IMR-90 (cell line): ENCODE results near the gene PEA15. TPM values are rescaled to one million over a fixed set of nuclear protein-coding genes. Genes with fewer than 3 reads are reported as not detected.

ENCODE experiments used
- ATAC-seq: fragments of 200-7000 bp; cut with Tn5 transposase; 2 replicates; pipeline ENCODE4 v1.9.1; 2020; ENCODE audit warnings: low read depth, mild to moderate bottlenecking, moderate library complexity
- BruUV-seq: library from RNA; stranded (reverse); fragments of 400-500 nt; replicated peaks from 2 replicates; lab custom pipeline; 2021; lab: Mats Ljungman, UMichigan
- CTCF ChIA-PET: fragments of 300-600 bp; formaldehyde crosslinking; extraction: SDS; loops from one replicate; lab custom pipeline; 2021; ENCODE audit warnings: antibody characterized with exemption; lab: Yijun Ruan, JAX
- POLR2A ChIA-PET: fragments of 300-600 bp; sonication (Branson Sonifier 250); formaldehyde crosslinking; loops from one replicate; lab custom pipeline; 2022; ENCODE audit warnings: antibody characterized with exemption; ENCODE audit not compliant: unreplicated experiment; lab: Charles Lee
- DNase-seq: peaks from one replicate; pipeline ENCODE4 v3.0.0; 2013
- H2AFZ ChIP-seq: replicated peaks from 2 replicates; pipeline ENCODE3; 2013; ENCODE audit warnings: low read length, mild to moderate bottlenecking; ENCODE audit not compliant: poor library complexity
- H2AK5ac ChIP-seq: 2 replicates; pipeline ENCODE4 v1.6.1; 2013; ENCODE audit warnings: low read depth, low read length, inconsistent platforms
- H2AK9ac ChIP-seq: replicated peaks from 2 replicates; pipeline ENCODE3; 2013; ENCODE audit warnings: mild to moderate bottlenecking, low read depth, low read length, moderate library complexity; ENCODE audit not compliant: poor library complexity
- H2BK120ac ChIP-seq: 2 replicates; pipeline ENCODE4 v1.6.1; 2013; ENCODE audit warnings: low read depth, low read length, inconsistent platforms
- H2BK15ac ChIP-seq: 3 replicates; pipeline ENCODE4 v1.6.1; 2013; ENCODE audit warnings: low read depth, low read length, inconsistent platforms
- H2BK20ac ChIP-seq: 2 replicates; pipeline ENCODE4 v1.6.1; 2013; ENCODE audit warnings: low read depth, mild to moderate bottlenecking, inconsistent platforms, low read length, moderate library complexity
- H2BK5ac ChIP-seq: 2 replicates; pipeline ENCODE4 v1.6.1; 2013; ENCODE audit warnings: mild to moderate bottlenecking, low read depth, low read length, inconsistent platforms; ENCODE audit not compliant: poor library complexity, severe bottlenecking
- H3K14ac ChIP-seq: replicated peaks from 2 replicates; pipeline ENCODE4 v1.6.1; 2013; ENCODE audit warnings: low read depth, low read length, inconsistent platforms
- H3K18ac ChIP-seq: 2 replicates; pipeline ENCODE4 v1.6.1; 2013; ENCODE audit warnings: low read depth, low read length, control low read depth
- H3K23ac ChIP-seq: 2 replicates; pipeline ENCODE4 v1.6.1; 2013; ENCODE audit warnings: low read depth, low read length, inconsistent platforms
- H3K27ac ChIP-seq: 2 replicates; pipeline ENCODE4 v1.5.1; 2013; ENCODE audit warnings: mild to moderate bottlenecking, control low read depth, low read length; ENCODE audit not compliant: insufficient read depth
- H3K27me3 ChIP-seq: 2 replicates; pipeline ENCODE4 v1.6.1; 2013; ENCODE audit warnings: low read length; ENCODE audit not compliant: control insufficient read depth, insufficient read depth
- H3K36me3 ChIP-seq: 2 replicates; pipeline ENCODE4 v1.6.1; 2013; ENCODE audit warnings: low read length, mixed read lengths; ENCODE audit not compliant: control insufficient read depth, insufficient read depth
- H3K4ac ChIP-seq: 2 replicates; pipeline ENCODE4 v1.6.1; 2013; ENCODE audit warnings: low read depth, low read length, inconsistent platforms
- H3K4me1 ChIP-seq: 2 replicates; pipeline ENCODE4 v1.6.1; 2013; ENCODE audit warnings: low read length, mixed read lengths; ENCODE audit not compliant: control insufficient read depth, insufficient read depth
- H3K4me2 ChIP-seq: 2 replicates; pipeline ENCODE4 v1.6.1; 2013; ENCODE audit warnings: low read depth, mild to moderate bottlenecking, control low read depth, low read length, moderate library complexity
- H3K4me3 ChIP-seq: 2 replicates; pipeline ENCODE4 v1.5.1; 2013; ENCODE audit warnings: low read depth, mild to moderate bottlenecking, control low read depth, low read length, moderate library complexity; ENCODE audit not compliant: insufficient read depth
- H3K56ac ChIP-seq: 2 replicates; pipeline ENCODE4 v1.6.1; 2013; ENCODE audit warnings: low read length, inconsistent platforms; ENCODE audit not compliant: insufficient read depth; ENCODE audit errors: extremely low read depth
- H3K79me1 ChIP-seq, 2 experiments: 2 replicates each; pipeline ENCODE4 v1.6.1; 2013; ENCODE audit warnings: low read length in 2 of 2, inconsistent platforms in 1 of 2, low read depth in 1 of 2
- H3K9ac ChIP-seq: 2 replicates; pipeline ENCODE4 v1.6.1; 2013; ENCODE audit warnings: low read depth, low read length, control low read depth
- H3K9me1 ChIP-seq: 2 replicates; pipeline ENCODE4 v1.6.1; 2013; ENCODE audit warnings: low read length, inconsistent platforms; ENCODE audit not compliant: insufficient read depth
- H3K9me3 ChIP-seq: 2 replicates; pipeline ENCODE4 v1.6.1; 2013; ENCODE audit warnings: low read length; ENCODE audit not compliant: control insufficient read depth, insufficient read depth
- H4K20me1 ChIP-seq: 2 replicates; pipeline ENCODE4 v1.6.1; 2013; ENCODE audit warnings: low read length, inconsistent platforms; ENCODE audit not compliant: insufficient read depth
- H4K5ac ChIP-seq: 2 replicates; pipeline ENCODE4 v1.6.1; 2013; ENCODE audit warnings: mild to moderate bottlenecking, low read depth, low read length, control low read depth
- H4K8ac ChIP-seq, 2 experiments: 2 replicates each; pipeline ENCODE4 v1.6.1; 2013; ENCODE audit warnings: low read depth in 2 of 2, low read length in 2 of 2, control low read depth in 1 of 2, inconsistent platforms in 1 of 2
- H4K91ac ChIP-seq: 2 replicates; pipeline ENCODE4 v1.6.1; 2013; ENCODE audit warnings: low read depth, low read length, inconsistent platforms; ENCODE audit not compliant: insufficient read depth
- BHLHE40 ChIP-seq: fragments of 150-350 bp; IDR thresholded peaks from 2 replicates; pipeline ENCODE4 v1.6.1; 2016; ENCODE audit warnings: mild to moderate bottlenecking, low read depth, low read length
- CEBPB ChIP-seq: IDR thresholded peaks from 2 replicates; pipeline ENCODE4 v1.6.1; 2012; ENCODE audit warnings: low read depth, low read length, improper control_type of control experiment
- CHD1 ChIP-seq: IDR thresholded peaks from 2 replicates; pipeline ENCODE4 v1.6.1; 2012; ENCODE audit warnings: low read depth, low read length, improper control_type of control experiment
- FOS ChIP-seq: fragments of 150-350 bp; IDR thresholded peaks from 2 replicates; pipeline ENCODE4 v1.6.1; 2016; ENCODE audit warnings: low read depth, low read length
- MAZ ChIP-seq: IDR thresholded peaks from 2 replicates; pipeline ENCODE4 v1.6.1; 2012; ENCODE audit warnings: low read depth, mild to moderate bottlenecking, low read length, improper control_type of control experiment, moderate library complexity, borderline replicate concordance
- MXI1 ChIP-seq: IDR thresholded peaks from 2 replicates; pipeline ENCODE4 v1.6.1; 2012; ENCODE audit warnings: low read depth, mild to moderate bottlenecking, low read length, moderate library complexity, borderline replicate concordance
- NFE2L2 ChIP-seq: fragments of 150-350 bp; IDR thresholded peaks from 2 replicates; pipeline ENCODE4 v1.6.1; 2016; ENCODE audit warnings: low read depth, mild to moderate bottlenecking, low read length
- POLR2A ChIP-seq: IDR thresholded peaks from 2 replicates; pipeline ENCODE4 v1.6.1; 2012; ENCODE audit warnings: mild to moderate bottlenecking, low read depth, low read length
- RAD21 ChIP-seq: IDR thresholded peaks from 2 replicates; pipeline ENCODE4 v1.6.1; 2012; ENCODE audit warnings: low read length, improper control_type of control experiment
- RCOR1 ChIP-seq: IDR thresholded peaks from 2 replicates; pipeline ENCODE4 v1.6.1; 2012; ENCODE audit warnings: mild to moderate bottlenecking, low read length, improper control_type of control experiment; ENCODE audit not compliant: insufficient replicate concordance
- SMC3 ChIP-seq: fragments of 150-350 bp; IDR thresholded peaks from 2 replicates; pipeline ENCODE4 v1.6.1; 2016; ENCODE audit warnings: low read depth, mild to moderate bottlenecking, antibody characterized with exemption, low read length, moderate library complexity
- USF2 ChIP-seq: fragments of 150-350 bp; IDR thresholded peaks from 2 replicates; pipeline ENCODE4 v1.6.1; 2017; ENCODE audit warnings: mild to moderate bottlenecking, antibody characterized with exemption, low read length, low read depth
- WGBS, 2 experiments: methylation state at CpG; one replicate each; pipeline versions ENCODE4 v1.1.5 to v1.1.7; 2013; ENCODE audit warnings: missing lambda C conversion rate in 2 of 2; ENCODE audit not compliant: insufficient read length in 1 of 2; ENCODE audit errors: extremely low coverage in 2 of 2; 5-methylcytosine and 5-hydroxymethylcytosine counted together
- dilution Hi-C: fragments of 300-500 bp; cut with HindIII; formaldehyde crosslinking; loops from one replicate; pipeline ENCODE4 v1.14.3; 2018; ENCODE audit warnings: low sequenced_read_pairs; ENCODE audit not compliant: unreplicated experiment
- in situ Hi-C: fragments of 300-500 bp; cut with MboI; formaldehyde crosslinking; loops from 3 replicates; pipeline ENCODE4 v1.14.3; 2019; ENCODE audit warnings: low sequenced_read_pairs, inconsistent platforms, mixed read lengths
- intact Hi-C: fragments of 100-400 bp; cut with micrococcal nuclease; formaldehyde crosslinking; loops from 2 replicates; pipeline ENCODE4 v1.10.0; 2022
- polyA plus RNA-seq, 3 experiments: library from polyadenylated mRNA; depleted of rRNA; stranded (reverse); fragments of >200 nt; gene quantifications; 2 replicates each; pipeline ENCODE4 v1.2.3, GENCODE V29; 2012; ENCODE audit warnings: low replicate concordance in 1 of 3
- total RNA-seq: library from RNA; depleted of rRNA; stranded (reverse); fragments of >200 nt; gene quantifications from 2 replicates; pipeline ENCODE4 v1.2.3, GENCODE V29; 2012
- TF ChIP-seq, protein P1 (sequence below): conservative IDR thresholded peaks from 2 replicates; pipeline ENCODE4 v1.5.1; 2012; ENCODE audit warnings: mild to moderate bottlenecking, low read depth, low read length, improper control_type of control experiment
- TF ChIP-seq, protein P2 (sequence below): fragments of 150-350 bp; IDR thresholded peaks from 2 replicates; pipeline ENCODE4 v1.6.1; 2016; ENCODE audit warnings: low read depth, mild to moderate bottlenecking, low read length, moderate library complexity, borderline replicate concordance

Gene PEA15
- total and polyA plus RNA-seq, 2 of the 4 experiments (the other 2 are of a cell fraction) = 296 to 754 TPM

DNA sequence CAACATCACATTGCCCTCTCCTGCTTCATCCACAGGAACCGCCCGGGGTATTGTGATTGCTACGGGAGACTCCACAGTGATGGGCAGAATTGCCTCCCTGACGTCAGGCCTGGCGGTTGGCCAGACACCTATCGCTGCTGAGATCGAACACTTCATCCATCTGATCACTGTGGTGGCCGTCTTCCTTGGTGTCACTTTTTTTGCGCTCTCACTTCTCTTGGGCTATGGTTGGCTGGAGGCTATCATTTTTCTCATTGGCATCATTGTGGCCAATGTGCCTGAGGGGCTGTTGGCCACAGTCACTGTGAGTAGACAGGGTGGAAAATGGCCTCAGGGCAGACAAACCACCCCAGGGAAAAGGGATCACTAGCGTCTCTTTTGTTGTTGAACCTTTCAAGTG, 41.1 kb upstream of the PEA15 start:
- H3K27me3 ChIP-seq = peaks cover 41% of the 10 kb centered on the region
- DNase-seq (no peak), ATAC-seq (no peak)
- no peak overlapping the region for H2BK120ac ChIP-seq
- no peak overlapping the region for H3K9ac ChIP-seq
- H4K20me1 ChIP-seq = no peaks in the 10 kb centered on the region
- no peak overlapping the region for H3K18ac ChIP-seq
- H3K14ac ChIP-seq = no peak overlapping the region
- no peak overlapping the region for H3K23ac ChIP-seq
- BruUV-seq = no TSS peak
- H2BK5ac ChIP-seq = no peak overlapping the region
- no peak overlapping the region for H2BK20ac ChIP-seq
- H2AFZ ChIP-seq = no peak overlapping the region
- intact Hi-C loops (no loop called here), in situ Hi-C loops (no loop called here), dilution Hi-C loops (no loop called here)
- no peak overlapping the region for H2AK9ac ChIP-seq
- no peak overlapping the region for H2BK15ac ChIP-seq
- H3K36me3 ChIP-seq = no peaks in the 10 kb centered on the region
- no peak overlapping the region for H3K27ac ChIP-seq
- TF ChIP-seq CHD1 (no peak), MXI1 (no peak), RAD21 (no peak), MAZ (no peak), FOS (no peak), RCOR1 (no peak), USF2 (no peak), BHLHE40 (no peak), NFE2L2 (no peak), SMC3 (no peak), POLR2A (no peak), CEBPB (no peak)
- TF ChIP-seq, protein P1, sequence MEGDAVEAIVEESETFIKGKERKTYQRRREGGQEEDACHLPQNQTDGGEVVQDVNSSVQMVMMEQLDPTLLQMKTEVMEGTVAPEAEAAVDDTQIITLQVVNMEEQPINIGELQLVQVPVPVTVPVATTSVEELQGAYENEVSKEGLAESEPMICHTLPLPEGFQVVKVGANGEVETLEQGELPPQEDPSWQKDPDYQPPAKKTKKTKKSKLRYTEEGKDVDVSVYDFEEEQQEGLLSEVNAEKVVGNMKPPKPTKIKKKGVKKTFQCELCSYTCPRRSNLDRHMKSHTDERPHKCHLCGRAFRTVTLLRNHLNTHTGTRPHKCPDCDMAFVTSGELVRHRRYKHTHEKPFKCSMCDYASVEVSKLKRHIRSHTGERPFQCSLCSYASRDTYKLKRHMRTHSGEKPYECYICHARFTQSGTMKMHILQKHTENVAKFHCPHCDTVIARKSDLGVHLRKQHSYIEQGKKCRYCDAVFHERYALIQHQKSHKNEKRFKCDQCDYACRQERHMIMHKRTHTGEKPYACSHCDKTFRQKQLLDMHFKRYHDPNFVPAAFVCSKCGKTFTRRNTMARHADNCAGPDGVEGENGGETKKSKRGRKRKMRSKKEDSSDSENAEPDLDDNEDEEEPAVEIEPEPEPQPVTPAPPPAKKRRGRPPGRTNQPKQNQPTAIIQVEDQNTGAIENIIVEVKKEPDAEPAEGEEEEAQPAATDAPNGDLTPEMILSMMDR = no peak
- TF ChIP-seq, protein P2, sequence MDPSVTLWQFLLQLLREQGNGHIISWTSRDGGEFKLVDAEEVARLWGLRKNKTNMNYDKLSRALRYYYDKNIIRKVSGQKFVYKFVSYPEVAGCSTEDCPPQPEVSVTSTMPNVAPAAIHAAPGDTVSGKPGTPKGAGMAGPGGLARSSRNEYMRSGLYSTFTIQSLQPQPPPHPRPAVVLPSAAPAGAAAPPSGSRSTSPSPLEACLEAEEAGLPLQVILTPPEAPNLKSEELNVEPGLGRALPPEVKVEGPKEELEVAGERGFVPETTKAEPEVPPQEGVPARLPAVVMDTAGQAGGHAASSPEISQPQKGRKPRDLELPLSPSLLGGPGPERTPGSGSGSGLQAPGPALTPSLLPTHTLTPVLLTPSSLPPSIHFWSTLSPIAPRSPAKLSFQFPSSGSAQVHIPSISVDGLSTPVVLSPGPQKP = no peak
- no peak overlapping the region for H3K4me2 ChIP-seq
- no peaks in the 10 kb centered on the region for H3K9me3 ChIP-seq
- H3K79me1 ChIP-seq = no peaks in the 10 kb centered on the region
- H4K8ac ChIP-seq = no peak overlapping the region
- H3K4me3 ChIP-seq = no peak overlapping the region
- no peaks in the 10 kb centered on the region for H3K4me1 ChIP-seq
- H3K9me1 ChIP-seq = no peaks in the 10 kb centered on the region
- H4K91ac ChIP-seq = no peak overlapping the region
- no peak overlapping the region for H3K56ac ChIP-seq
- CTCF ChIA-PET = no interaction called here
- WGBS, 2 experiments = no CpG with 5 or more reads among the region's 10 CpGs
- no peak overlapping the region for H3K4ac ChIP-seq
- no peak overlapping the region for H2AK5ac ChIP-seq
- POLR2A ChIA-PET = no interaction called here
- no peak overlapping the region for H4K5ac ChIP-seq
